IPS-18a (cell line): ENCODE data around the gene ATXN10.
A peak's percentile ranks its signal among the peaks of the same experiment; 100 is the strongest.

Source experiments
- H3K27ac ChIP-seq: one replicate; pipeline ENCODE4 v1.5.1; 2013; ENCODE audit warnings: low read length
- H3K27me3 ChIP-seq: one replicate; pipeline ENCODE4 v1.6.1; 2013; ENCODE audit warnings: mild to moderate bottlenecking, low read length; ENCODE audit not compliant: control insufficient read depth, insufficient read depth
- H3K36me3 ChIP-seq: one replicate; pipeline ENCODE4 v1.6.1; 2013; ENCODE audit warnings: low read depth, low read length; ENCODE audit not compliant: control insufficient read depth
- H3K4me1 ChIP-seq: one replicate; pipeline ENCODE4 v1.6.1; 2013; ENCODE audit warnings: low read depth, low read length; ENCODE audit not compliant: control insufficient read depth
- H3K4me3 ChIP-seq: one replicate; pipeline ENCODE4 v1.5.1; 2013; ENCODE audit warnings: low read length
- H3K9ac ChIP-seq: one replicate; pipeline ENCODE4 v1.6.1; 2013; ENCODE audit warnings: mild to moderate bottlenecking, low read length, moderate library complexity
- H3K9me3 ChIP-seq: one replicate; pipeline ENCODE4 v1.6.1; 2013; ENCODE audit warnings: low read depth, low read length; ENCODE audit not compliant: control insufficient read depth

The ATXN10 gene

GRCh38 chr22:45752036-45752435 is 80.4 kb downstream of the ATXN10 start:
- no peak overlapping the region for H3K9ac ChIP-seq
- H3K4me1 ChIP-seq: peaks cover 8% of the 10 kb centered on the region
- no peaks in the 10 kb centered on the region for H3K9me3 ChIP-seq
- peaks cover 3% of the 10 kb centered on the region for H3K36me3 ChIP-seq
- H3K27ac ChIP-seq: no peak overlapping the region
- H3K4me3 ChIP-seq: no peak overlapping the region
- no peaks in the 10 kb centered on the region for H3K27me3 ChIP-seq

- Histone ChIP-seq H3K9me3 (no peaks in the 10 kb centered on the region), H3K27me3 (no peaks in the 10 kb centered on the region), H3K4me1 (peaks cover 13% of the 10 kb centered on the region), H3K4me3 (no peak overlapping the region), H3K27ac (no peak overlapping the region), H3K36me3 (peaks cover 3% of the 10 kb centered on the region), H3K9ac (no peak overlapping the region)
These were observed 83.2 kb downstream of the ATXN10 start for GRCh38 chr22:45754822-45755221.

- Histone ChIP-seq H3K27me3 (no peaks in the 10 kb centered on the region), H3K9me3 (no peaks in the 10 kb centered on the region), H3K27ac (no peak overlapping the region), H3K4me1 (peaks cover 13% of the 10 kb centered on the region), H3K4me3 (no peak overlapping the region), H3K36me3 (peaks cover 3% of the 10 kb centered on the region), H3K9ac (no peak overlapping the region)
These were observed 84.9 kb downstream of the ATXN10 start for GRCh38 chr22:45756558-45756957.

- Histone ChIP-seq H3K27ac (no peak overlapping the region), H3K9ac (no peak overlapping the region), H3K27me3 (no peaks in the 10 kb centered on the region), H3K36me3 (peaks cover under 1% of the 10 kb centered on the region), H3K4me1 (peaks cover 13% of the 10 kb centered on the region), H3K9me3 (no peaks in the 10 kb centered on the region), H3K4me3 (no peak overlapping the region)
These were observed 85.4 kb downstream of the ATXN10 start for GRCh38 chr22:45757068-45757467.

GRCh38 chr22:45757936-45758335 is 86.3 kb downstream of the ATXN10 start:
- peaks cover 21% of the 10 kb centered on the region for H3K4me1 ChIP-seq
- H3K4me3 ChIP-seq: no peak overlapping the region
- H3K36me3 ChIP-seq: no peaks in the 10 kb centered on the region
- no peaks in the 10 kb centered on the region for H3K9me3 ChIP-seq
- no peak overlapping the region for H3K27ac ChIP-seq
- H3K9ac ChIP-seq: no peak overlapping the region
- H3K27me3 ChIP-seq: no peaks in the 10 kb centered on the region

GRCh38 chr22:45758603-45759002 is 87.0 kb downstream of the ATXN10 start:
- Histone ChIP-seq H3K27me3 (no peaks in the 10 kb centered on the region), H3K36me3 (no peaks in the 10 kb centered on the region), H3K9me3 (no peaks in the 10 kb centered on the region), H3K27ac (no peak overlapping the region), H3K4me1 (peaks cover 28% of the 10 kb centered on the region), H3K9ac (no peak overlapping the region), H3K4me3 (no peak overlapping the region)

GRCh38 chr22:45760682-45761081 is 89.0 kb downstream of the ATXN10 start:
- Histone ChIP-seq H3K27ac (no peak overlapping the region), H3K27me3 (no peaks in the 10 kb centered on the region), H3K4me1 (peaks cover 38% of the 10 kb centered on the region), H3K36me3 (no peaks in the 10 kb centered on the region), H3K9ac (no peak overlapping the region), H3K4me3 (no peak overlapping the region), H3K9me3 (no peaks in the 10 kb centered on the region)

- Histone ChIP-seq H3K9ac (no peak overlapping the region), H3K4me1 (peaks cover 26% of the 10 kb centered on the region), H3K4me3 (no peak overlapping the region), H3K27ac (no peak overlapping the region), H3K36me3 (no peaks in the 10 kb centered on the region), H3K9me3 (no peaks in the 10 kb centered on the region), H3K27me3 (no peaks in the 10 kb centered on the region)
These were observed 91.1 kb downstream of the ATXN10 start for GRCh38 chr22:45762545-45763235.

- Histone ChIP-seq H3K4me1 (peaks cover 32% of the 10 kb centered on the region), H3K36me3 (no peaks in the 10 kb centered on the region), H3K9ac (no peak overlapping the region), H3K27ac (no peak overlapping the region), H3K4me3 (no peak overlapping the region), H3K27me3 (no peaks in the 10 kb centered on the region), H3K9me3 (no peaks in the 10 kb centered on the region)
These were observed 91.6 kb downstream of the ATXN10 start for GRCh38 chr22:45763236-45763624.

GRCh38 chr22:45768490-45768889 is 96.9 kb downstream of the ATXN10 start:
- no peaks in the 10 kb centered on the region for H3K27me3 ChIP-seq
- no peak overlapping the region for H3K27ac ChIP-seq
- no peaks in the 10 kb centered on the region for H3K36me3 ChIP-seq
- H3K9me3 ChIP-seq: no peaks in the 10 kb centered on the region
- no peak overlapping the region for H3K9ac ChIP-seq
- H3K4me3 ChIP-seq: peak overlapping the region; percentile 18
- peaks cover 45% of the 10 kb centered on the region for H3K4me1 ChIP-seq

- Histone ChIP-seq H3K27me3 (no peaks in the 10 kb centered on the region), H3K27ac (no peak overlapping the region), H3K9ac (no peak overlapping the region), H3K4me3 (no peak overlapping the region), H3K9me3 (no peaks in the 10 kb centered on the region), H3K4me1 (peaks cover 35% of the 10 kb centered on the region), H3K36me3 (no peaks in the 10 kb centered on the region)
These were observed 98.1 kb downstream of the ATXN10 start for GRCh38 chr22:45769569-45770210.

- Histone ChIP-seq H3K9me3 (no peaks in the 10 kb centered on the region), H3K9ac (no peak overlapping the region), H3K36me3 (no peaks in the 10 kb centered on the region), H3K27me3 (no peaks in the 10 kb centered on the region), H3K4me3 (no peak overlapping the region), H3K27ac (no peak overlapping the region), H3K4me1 (peaks cover 34% of the 10 kb centered on the region)
These were observed 98.9 kb downstream of the ATXN10 start for GRCh38 chr22:45770506-45770905.
